ENCODE results near the gene PTPRN2.

DNA sequence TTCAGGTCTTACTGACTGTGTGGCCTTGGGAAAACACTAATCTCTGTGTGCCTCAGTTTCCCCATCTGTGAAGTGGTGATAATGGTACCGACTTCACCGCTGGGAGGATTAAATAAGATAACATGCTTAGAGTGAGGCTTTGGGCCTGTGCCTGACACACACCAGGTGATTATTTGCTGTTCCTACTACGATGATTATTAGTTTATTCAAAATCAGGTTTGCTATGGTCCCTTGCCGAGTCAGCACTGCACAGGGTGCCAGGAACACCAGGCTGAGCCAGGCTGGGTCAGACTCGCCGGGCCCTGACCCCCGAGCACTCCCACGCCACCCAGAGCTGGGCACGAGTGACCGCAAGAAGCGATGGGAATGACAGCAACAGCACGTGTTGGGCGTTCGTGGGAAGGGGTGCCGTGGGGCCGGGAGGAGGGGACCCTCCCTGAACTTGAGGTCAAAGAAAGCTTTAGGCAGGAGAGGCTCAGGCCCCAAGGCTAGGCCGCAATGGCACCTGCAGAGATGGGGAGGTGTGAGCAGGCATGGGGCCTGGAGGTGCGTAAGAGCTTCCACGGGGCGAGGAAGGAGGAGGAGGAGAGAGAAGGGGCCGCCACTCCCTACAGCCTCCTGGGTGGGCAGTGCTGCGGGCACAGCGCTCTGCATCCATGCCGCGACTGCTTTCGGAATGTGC lies 925.4 kb downstream of the PTPRN2 start:
- no peak for TF ChIP-seq GATA3 (IDR thresholded peaks at IDR 0.05; ENCODE audit: low read depth, low read length)
- TF ChIP-seq GATA2 (IDR thresholded peaks at IDR 0.05; ENCODE audit: low read depth, low read length): no peak

Measured in SH-SY5Y (cell line).